Prostate gland (tissue), 2 donors: ENCODE data around the gene CELF2.

Experiments used
- POLR2A ChIP-seq: fragments of 450-650 bp; IDR thresholded peaks from one replicate; pipeline ENCODE4 v1.6.1; 2016; ENCODE audit warnings: antibody characterized with exemption, mild to moderate bottlenecking
- POLR2AphosphoS5 ChIP-seq: sonication (generic); formaldehyde crosslinking; IDR thresholded peaks from one replicate; pipeline ENCODE4 v1.6.1; 2017; ENCODE audit warnings: antibody characterized with exemption
- TF ChIP-seq, protein P1 (sequence below), 4 experiments: fragments of 200-600 bp in 2 of 4; fragments of 450-650 bp in 2 of 4; sonication (generic) in 2 of 4; IDR thresholded peaks; 1 replicate in 3 of 4; 2 replicates in 1 of 4; pipeline ENCODE4 v1.5.1; 2016 to 2019; ENCODE audit warnings: antibody characterized with exemption in 4 of 4, mild to moderate bottlenecking in 2 of 4, moderate library complexity in 2 of 4

DNA sequence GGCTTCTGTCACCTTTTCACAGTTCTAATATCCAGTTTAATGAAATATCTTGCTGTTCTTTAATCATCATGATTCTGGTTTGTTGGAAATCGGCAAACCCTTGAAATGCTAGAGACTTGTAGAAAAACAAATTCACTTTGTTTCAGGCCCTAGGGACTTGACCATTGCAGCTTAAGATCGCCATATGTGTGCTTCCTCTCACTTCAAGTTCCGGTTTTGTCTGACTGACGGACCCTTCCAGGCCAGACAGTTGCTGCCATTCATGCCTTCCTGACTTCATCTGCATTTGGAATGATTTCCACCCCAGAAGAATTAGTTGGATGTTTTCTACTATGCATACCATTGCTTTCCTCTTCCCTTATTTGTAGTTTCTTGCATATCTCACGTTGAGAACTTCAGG, 125.6 kb downstream of the CELF2 start:
- TF ChIP-seq, protein P1, sequence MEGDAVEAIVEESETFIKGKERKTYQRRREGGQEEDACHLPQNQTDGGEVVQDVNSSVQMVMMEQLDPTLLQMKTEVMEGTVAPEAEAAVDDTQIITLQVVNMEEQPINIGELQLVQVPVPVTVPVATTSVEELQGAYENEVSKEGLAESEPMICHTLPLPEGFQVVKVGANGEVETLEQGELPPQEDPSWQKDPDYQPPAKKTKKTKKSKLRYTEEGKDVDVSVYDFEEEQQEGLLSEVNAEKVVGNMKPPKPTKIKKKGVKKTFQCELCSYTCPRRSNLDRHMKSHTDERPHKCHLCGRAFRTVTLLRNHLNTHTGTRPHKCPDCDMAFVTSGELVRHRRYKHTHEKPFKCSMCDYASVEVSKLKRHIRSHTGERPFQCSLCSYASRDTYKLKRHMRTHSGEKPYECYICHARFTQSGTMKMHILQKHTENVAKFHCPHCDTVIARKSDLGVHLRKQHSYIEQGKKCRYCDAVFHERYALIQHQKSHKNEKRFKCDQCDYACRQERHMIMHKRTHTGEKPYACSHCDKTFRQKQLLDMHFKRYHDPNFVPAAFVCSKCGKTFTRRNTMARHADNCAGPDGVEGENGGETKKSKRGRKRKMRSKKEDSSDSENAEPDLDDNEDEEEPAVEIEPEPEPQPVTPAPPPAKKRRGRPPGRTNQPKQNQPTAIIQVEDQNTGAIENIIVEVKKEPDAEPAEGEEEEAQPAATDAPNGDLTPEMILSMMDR (IDR thresholded peaks at IDR 0.05) = no peak
- no peak for TF ChIP-seq POLR2AphosphoS5
- TF ChIP-seq POLR2A = no peak
